ENCODE data around the gene AIP. TPM values are rescaled to one million over a fixed set of nuclear protein-coding genes. Genes with fewer than 3 reads are reported as not detected.

AIP gene
- total RNA-seq, 2 donors from 2014 or later, result 49.2 to 78.0 TPM

GRCh38 chr11:67503119-67504004 is 20.5 kb downstream of the AIP start:
- DNase-seq (ENCODE audit: low spot score), result no peak
- Histone ChIP-seq H3K27ac (no peak overlapping the region), H3K27me3 (no peaks in the 10 kb centered on the region), H3K9me3 (no peaks in the 10 kb centered on the region), H3K36me3 (peaks cover 23% of the 10 kb centered on the region), H3K4me1 (peaks cover 0 to 47% of the 10 kb centered on the region in 2 donors), H3K4me3 (peak overlapping the region; percentile 74 to 77)
- TF ChIP-seq, protein P1, sequence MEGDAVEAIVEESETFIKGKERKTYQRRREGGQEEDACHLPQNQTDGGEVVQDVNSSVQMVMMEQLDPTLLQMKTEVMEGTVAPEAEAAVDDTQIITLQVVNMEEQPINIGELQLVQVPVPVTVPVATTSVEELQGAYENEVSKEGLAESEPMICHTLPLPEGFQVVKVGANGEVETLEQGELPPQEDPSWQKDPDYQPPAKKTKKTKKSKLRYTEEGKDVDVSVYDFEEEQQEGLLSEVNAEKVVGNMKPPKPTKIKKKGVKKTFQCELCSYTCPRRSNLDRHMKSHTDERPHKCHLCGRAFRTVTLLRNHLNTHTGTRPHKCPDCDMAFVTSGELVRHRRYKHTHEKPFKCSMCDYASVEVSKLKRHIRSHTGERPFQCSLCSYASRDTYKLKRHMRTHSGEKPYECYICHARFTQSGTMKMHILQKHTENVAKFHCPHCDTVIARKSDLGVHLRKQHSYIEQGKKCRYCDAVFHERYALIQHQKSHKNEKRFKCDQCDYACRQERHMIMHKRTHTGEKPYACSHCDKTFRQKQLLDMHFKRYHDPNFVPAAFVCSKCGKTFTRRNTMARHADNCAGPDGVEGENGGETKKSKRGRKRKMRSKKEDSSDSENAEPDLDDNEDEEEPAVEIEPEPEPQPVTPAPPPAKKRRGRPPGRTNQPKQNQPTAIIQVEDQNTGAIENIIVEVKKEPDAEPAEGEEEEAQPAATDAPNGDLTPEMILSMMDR (IDR thresholded peaks at IDR 0.05), result no peak

GRCh38 chr11:67504005-67504949 is 21.5 kb downstream of the AIP start:
- Histone ChIP-seq H3K4me1 (peaks cover 0 to 54% of the 10 kb centered on the region in 2 donors), H3K27me3 (no peaks in the 10 kb centered on the region), H3K36me3 (peaks cover 23% of the 10 kb centered on the region), H3K9me3 (no peaks in the 10 kb centered on the region), H3K4me3 (peak overlapping the region; percentile 74 to 77), H3K27ac (peak overlapping the region; percentile 99)
- TF ChIP-seq, protein P1 (IDR thresholded peaks at IDR 0.05), result no peak
- no peak for DNase-seq (ENCODE audit: low spot score)

DNA sequence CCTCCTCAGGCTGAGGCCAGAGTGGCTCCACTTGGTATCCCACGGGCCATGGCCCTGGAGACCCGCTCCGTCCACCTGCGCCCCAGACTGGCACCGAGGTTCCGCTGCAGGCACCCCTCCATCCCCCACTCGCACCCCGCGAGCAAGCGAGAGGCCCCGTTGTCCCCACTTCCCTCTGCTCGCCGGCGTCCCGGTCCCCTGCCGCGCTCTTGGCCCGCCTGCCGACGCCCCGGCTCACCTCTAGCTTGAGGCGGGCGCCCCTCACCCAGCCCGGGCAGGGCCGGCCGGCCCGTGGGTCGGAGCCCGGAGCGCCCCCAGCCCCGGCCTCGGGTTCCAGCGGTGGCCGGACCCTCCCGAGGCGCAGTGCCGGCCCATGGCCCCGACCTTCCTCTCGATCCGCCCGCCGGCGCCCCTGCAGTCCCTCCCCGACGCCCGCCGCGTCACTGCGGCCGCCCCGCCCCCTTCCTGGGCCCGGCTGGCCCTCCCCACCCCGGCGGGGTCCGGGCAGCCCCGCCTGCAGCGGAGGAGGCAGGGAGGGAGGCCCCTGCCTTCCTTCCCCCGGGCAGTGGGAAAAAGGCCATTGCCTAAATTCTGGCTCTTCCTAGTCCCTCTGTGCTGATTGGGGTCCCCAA is 22.2 kb downstream of the AIP start, which contains the start of gene PITPNM1:
Gene PITPNM1 (minus strand): TSS at position 414 of the 632 bp plus-strand sequence. CDS start 1,183 bp downstream, outside the sequence.
- peak; percentile 70 for DNase-seq (ENCODE audit: low spot score)
- Histone ChIP-seq H3K4me3 (peak within 1 kb of the TSS; percentile 74 to 77), H3K9me3 (no peaks in the 10 kb centered on the region), H3K27ac (peak within 1 kb of the TSS; percentile 99), H3K36me3 (peaks cover 23% of the 10 kb centered on the region), H3K27me3 (no peaks in the 10 kb centered on the region), H3K4me1 (peaks cover 0 to 54% of the 10 kb centered on the region in 2 donors)
- TF ChIP-seq, protein P1 (IDR thresholded peaks at IDR 0.05), result no peak

GRCh38 chr11:67505605-67506396 is 23.0 kb downstream of the AIP start:
- Histone ChIP-seq H3K27me3 (no peaks in the 10 kb centered on the region), H3K36me3 (peaks cover 23% of the 10 kb centered on the region), H3K4me3 (peak overlapping the region; percentile 74 to 77), H3K4me1 (peaks cover 0 to 54% of the 10 kb centered on the region in 2 donors), H3K27ac (peak overlapping the region; percentile 99), H3K9me3 (no peaks in the 10 kb centered on the region)
- TF ChIP-seq, protein P1 (IDR thresholded peaks at IDR 0.05), result peak; percentile 93 to 99
- peak; percentile 91 for DNase-seq (ENCODE audit: low spot score)
